Measurements from ENCODE around the gene COPZ2. TPM values are rescaled to one million over a fixed set of nuclear protein-coding genes. Genes with fewer than 3 reads are reported as not detected.

COPZ2 gene
- total RNA-seq, 1 donor from 2014 or later: 34.4 TPM

DNA sequence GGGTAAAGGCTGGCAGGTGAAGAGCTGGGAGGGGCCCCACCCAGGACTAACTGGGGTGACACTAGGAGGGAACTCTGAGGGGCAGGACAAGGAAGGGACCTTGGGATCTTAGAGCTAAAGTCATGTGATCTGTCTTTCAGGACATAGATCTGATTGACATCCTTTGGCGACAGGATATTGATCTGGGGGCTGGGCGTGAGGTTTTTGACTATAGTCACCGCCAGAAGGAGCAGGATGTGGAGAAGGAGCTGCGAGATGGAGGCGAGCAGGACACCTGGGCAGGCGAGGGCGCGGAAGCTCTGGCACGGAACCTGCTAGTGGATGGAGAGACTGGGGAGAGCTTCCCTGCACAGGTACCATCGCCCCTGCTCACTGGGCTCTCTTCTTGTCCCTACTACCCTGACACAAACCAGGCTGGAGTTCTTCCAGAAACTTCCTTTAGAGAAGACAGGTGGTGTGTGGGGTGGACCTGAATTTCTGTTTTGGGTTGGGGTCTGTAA lies 18.7 kb upstream of the COPZ2 start:
- Histone ChIP-seq H3K36me3 (peaks cover 8 to 53% of the 10 kb centered on the region in 2 donors), H3K9me3 (no peaks in the 10 kb centered on the region), H3K27ac (no peak overlapping the region), H3K4me3 (no peak overlapping the region), H3K4me1 (peaks cover 58% of the 10 kb centered on the region), H3K27me3 (no peaks in the 10 kb centered on the region)
- intact Hi-C loops (cut with DNase I): loop anchor here (5.0 kb wide), 1 partner anchor 51 kb away; the partner anchor contains the start of gene SNX11
- no peak for TF ChIP-seq POLR2AphosphoS5 (IDR thresholded peaks at IDR 0.05; ENCODE audit: insufficient read depth in 1 of 2, low read depth in 1 of 2)
- no peak for TF ChIP-seq CTCF (IDR thresholded peaks at IDR 0.05)
- TF ChIP-seq POLR2A (IDR thresholded peaks at IDR 0.05): no peak
- no peak for DNase-seq (ENCODE audit: extremely low spot score in 2 of 2)

DNA sequence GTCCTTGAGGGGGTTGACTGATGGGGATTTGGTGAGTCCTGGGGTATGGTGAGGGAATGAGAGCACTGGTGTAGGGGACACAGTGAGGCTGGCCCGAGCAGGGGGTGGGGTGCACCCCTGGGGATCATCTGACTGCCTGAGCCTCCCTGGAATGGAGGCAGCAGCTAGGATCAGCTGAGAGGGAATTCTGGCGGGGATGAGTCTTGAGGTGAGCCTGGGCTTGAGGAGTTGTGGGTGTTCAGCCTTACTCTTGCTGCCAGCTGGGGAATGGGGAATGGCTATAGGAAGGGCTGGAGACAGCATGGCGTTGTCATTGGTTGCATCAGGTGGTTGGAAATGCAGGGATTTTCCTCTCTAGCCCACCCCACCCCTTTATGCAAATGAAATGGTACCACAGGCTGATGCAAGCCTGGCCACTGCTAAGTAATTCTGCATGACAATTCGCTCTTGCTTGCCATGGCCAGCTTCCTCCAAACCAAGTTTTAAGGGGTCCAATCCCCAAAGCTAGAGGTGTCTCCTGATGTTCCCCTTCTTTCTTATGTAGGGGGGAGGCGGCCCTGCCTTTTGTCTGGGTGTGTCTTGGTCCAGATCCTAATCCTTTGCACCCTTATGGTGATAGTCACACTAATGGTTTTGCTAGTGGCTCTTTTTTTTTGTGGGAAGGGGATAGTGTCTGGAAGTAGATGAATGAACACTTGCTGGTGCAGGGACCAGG lies 18.1 kb upstream of the COPZ2 start:
- Histone ChIP-seq H3K36me3 (peaks cover 8 to 52% of the 10 kb centered on the region in 2 donors), H3K27ac (peak overlapping the region; percentile 99), H3K4me3 (peak overlapping the region in 1 of 2 donors; percentile 2), H3K4me1 (peaks cover 64% of the 10 kb centered on the region), H3K27me3 (no peaks in the 10 kb centered on the region), H3K9me3 (no peaks in the 10 kb centered on the region)
- no peak for DNase-seq (ENCODE audit: extremely low spot score in 2 of 2)
- intact Hi-C loops (cut with DNase I): loop anchor here (5.0 kb wide), 1 partner anchor 52 kb away; the partner anchor contains the start of gene SNX11
- no peak for TF ChIP-seq POLR2A (IDR thresholded peaks at IDR 0.05)
- no peak for TF ChIP-seq CTCF (IDR thresholded peaks at IDR 0.05)
- no peak for TF ChIP-seq POLR2AphosphoS5 (IDR thresholded peaks at IDR 0.05; ENCODE audit: insufficient read depth in 1 of 2, low read depth in 1 of 2)

DNA sequence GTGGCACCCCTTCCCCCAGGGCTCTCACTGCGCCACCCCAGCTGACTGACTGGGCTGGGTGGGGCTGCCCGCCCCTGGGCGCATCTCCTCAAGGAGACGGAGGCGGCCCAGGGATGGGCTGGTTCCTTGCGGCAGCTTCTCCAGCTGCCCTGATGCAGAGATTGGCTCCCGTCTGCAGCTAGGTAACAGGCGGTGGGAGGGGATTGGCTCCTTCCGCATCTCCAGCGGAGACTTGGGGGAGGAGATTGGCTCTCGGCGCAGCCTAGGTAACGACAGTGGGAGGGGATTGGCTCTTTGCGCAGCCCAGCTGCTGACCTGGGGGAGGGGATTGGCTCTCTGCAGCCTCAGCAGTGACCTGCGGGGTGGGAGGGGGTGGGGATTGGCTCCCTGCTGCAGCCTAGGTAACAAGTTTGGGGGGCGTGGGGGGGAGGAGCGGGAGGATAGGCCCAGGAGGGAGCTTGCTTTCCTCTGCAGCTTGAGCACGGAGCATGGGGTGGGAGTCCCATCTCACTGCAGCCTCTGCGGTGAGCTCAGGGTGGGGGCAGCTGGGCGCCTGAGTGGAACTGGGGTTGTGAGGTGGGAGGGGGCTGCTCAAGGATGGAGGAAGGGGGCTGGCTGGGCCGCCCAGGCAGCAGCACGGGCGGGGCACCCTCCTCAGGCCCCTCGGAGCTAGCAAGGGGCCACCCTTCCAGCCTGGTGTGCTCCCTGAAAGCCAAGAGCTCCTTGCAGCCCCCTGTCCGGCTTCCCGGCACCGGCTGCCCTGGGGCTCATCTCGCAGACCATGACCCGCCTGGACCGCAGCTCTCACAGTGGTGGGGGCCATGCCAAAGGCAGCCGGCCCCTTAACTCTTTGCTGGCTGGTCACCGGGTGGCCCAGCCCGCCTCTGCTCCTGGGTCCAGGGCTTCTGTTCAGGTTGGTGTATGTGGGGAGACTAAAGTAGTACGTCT lies 16.9 kb upstream of the COPZ2 start:
- Histone ChIP-seq H3K27me3 (no peaks in the 10 kb centered on the region), H3K4me1 (peaks cover 76% of the 10 kb centered on the region), H3K36me3 (peaks cover 5 to 40% of the 10 kb centered on the region in 2 donors), H3K9me3 (no peaks in the 10 kb centered on the region), H3K4me3 (peak overlapping the region; percentile 80 to 87), H3K27ac (peak overlapping the region; percentile 99)
- intact Hi-C loops (cut with DNase I): loop anchor here (5.0 kb wide), 1 partner anchor 53 kb away; the partner anchor contains the start of gene SNX11
- no peak for DNase-seq (ENCODE audit: extremely low spot score in 2 of 2)
- TF ChIP-seq POLR2A (IDR thresholded peaks at IDR 0.05) (no peak), POLR2AphosphoS5 (IDR thresholded peaks at IDR 0.05; ENCODE audit: insufficient read depth in 1 of 2, low read depth in 1 of 2) (peak; percentile 25 to 70)

DNA sequence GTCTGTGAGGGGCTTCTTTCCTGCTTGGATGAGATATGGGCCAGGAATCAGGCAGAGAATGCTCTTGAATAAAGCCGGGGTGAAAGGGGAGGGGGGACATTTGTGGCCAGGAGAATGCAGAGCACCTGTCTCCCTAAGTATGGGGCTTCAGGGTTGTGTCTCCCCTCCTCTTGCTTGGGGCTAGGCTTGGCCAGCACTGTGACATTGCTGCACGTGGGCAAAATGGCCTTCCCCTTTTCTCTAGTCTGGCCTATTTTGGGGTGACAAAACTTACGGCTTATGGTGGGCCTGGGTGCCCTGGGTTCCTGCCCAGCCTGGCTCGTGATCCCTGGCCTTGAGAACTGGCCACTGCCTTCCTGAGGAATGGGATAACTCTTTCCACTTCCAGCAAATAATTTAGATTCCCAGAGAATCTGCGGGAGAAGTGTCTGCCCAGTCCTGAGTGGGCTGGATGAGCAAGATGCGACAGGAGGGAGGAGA lies 16.2 kb upstream of the COPZ2 start:
- peak overlapping the region; percentile 80 to 87 for H3K4me3 ChIP-seq
- DNase-seq (ENCODE audit: extremely low spot score in 2 of 2): no peak
- H3K27ac ChIP-seq: peak overlapping the region; percentile 99
- H3K27me3 ChIP-seq: no peaks in the 10 kb centered on the region
- H3K36me3 ChIP-seq: peaks cover 5 to 33% of the 10 kb centered on the region in 2 donors
- intact Hi-C loops (cut with DNase I): no loop called here
- no peaks in the 10 kb centered on the region for H3K9me3 ChIP-seq
- no peak for TF ChIP-seq CTCF (IDR thresholded peaks at IDR 0.05)
- TF ChIP-seq POLR2AphosphoS5 (IDR thresholded peaks at IDR 0.05; ENCODE audit: insufficient read depth in 1 of 2, low read depth in 1 of 2): no peak
- no peak for TF ChIP-seq POLR2A (IDR thresholded peaks at IDR 0.05)
- peaks cover 80% of the 10 kb centered on the region for H3K4me1 ChIP-seq
